Colon (tissue), 2 donors: ENCODE data around the gene BHLHE41.

Experiments used
- FAIRE-seq: peaks from 2 replicates; lab custom pipeline; 2012; peaks lifted over from hg19 to GRCh38; lab: Jason Lieb, UNC
- donor health status: control.
- donor health status: control.

Gene BHLHE41

DNA sequence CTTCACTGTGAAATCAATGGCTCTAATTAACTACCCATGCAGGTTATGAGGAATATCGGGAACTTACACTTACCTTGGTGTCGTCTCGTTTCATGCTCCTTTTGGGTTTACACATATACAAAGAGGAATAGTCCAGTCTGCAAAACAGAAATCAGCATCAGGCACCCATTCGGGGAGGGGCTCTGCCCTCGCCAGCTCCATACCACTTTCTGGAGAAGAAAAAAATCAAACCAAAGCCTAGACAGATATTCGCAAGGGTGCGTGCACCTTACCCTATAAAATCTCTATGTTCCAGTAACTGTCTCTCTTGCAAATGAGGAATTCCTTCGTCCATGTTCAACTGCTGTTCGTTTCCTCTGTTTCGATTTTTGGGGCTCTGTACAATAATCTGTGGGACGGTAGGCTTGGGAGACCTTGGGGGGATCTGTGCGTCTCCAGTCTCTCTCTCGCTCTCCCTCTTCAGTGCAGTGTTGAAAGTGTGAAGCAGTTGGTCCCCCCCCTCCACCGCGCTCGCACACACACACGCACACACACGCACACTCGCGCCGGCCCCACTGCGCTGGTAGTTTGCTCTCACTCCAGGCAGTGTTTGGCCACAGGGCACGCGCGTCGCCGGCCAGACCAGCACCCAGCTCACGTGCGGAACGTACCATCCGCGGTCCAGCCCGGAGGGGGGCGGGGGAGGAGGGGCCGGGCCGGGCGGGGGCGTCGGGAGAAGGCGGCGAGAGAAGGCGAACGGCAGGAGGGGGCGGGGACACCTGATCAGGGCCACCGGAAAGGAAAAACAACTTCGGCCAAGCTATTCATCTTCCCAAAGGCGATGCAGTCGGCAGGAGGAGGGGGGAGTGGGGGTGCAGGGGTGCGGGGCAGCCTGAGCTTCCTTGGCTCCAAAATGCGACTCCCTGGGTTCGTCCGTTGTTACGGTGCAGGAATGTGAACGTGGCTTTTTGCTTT is at the start of gene BHLHE41:
Gene BHLHE41 (minus strand): TSS at position 592 of the 954 bp plus-strand sequence. CDS start 258 bp downstream, at position 334.
- FAIRE-seq: no peak

DNA sequence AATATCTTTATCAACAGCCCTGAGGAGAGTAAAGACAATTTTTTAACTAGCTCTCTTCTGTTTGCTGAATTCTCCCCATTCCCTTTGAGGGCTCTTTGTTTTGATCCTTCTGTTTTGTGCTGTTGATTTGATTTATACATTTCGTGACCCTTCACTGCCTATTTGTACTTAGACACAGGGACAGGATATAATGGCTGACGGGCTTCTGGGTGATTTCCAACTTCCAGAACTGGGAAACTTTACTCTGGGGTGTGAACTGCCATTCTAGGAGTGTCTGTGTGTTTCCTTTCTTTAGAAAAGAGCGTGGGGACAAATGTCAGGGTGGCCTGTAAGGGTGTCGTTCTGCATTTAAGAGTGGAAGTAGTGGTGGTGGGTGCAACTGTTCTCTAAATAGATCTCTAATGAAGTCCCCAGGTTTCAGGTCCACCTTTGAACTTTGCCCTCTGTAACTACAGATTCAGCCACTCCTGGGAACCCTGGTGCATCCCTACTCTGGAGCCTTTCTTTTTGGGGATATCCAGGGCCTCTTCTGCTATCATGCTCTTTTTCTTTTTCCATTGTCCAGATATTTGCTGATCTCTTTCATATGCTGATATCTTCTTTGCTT is 48.2 kb upstream of the BHLHE41 start:
- no peak for FAIRE-seq

DNA sequence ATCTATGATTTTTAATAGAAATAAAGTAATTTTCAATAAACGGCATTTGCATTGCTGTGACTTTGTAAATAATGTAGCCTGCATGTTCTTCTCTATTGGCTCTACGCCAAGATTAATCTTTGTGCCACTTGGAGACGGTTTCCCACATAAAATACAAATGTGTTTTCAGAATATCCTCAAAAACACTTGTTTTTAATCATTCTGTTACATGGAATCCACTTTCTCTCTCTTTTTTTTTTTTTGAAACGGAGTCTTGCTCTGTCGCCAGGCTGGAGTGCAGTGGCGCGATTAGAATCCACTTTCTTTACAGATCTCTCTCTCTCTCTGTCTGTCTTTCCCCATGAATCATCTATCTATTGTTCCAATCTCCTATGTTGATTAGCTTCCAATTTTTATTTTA is 47.7 kb upstream of the BHLHE41 start:
- no peak for FAIRE-seq

DNA sequence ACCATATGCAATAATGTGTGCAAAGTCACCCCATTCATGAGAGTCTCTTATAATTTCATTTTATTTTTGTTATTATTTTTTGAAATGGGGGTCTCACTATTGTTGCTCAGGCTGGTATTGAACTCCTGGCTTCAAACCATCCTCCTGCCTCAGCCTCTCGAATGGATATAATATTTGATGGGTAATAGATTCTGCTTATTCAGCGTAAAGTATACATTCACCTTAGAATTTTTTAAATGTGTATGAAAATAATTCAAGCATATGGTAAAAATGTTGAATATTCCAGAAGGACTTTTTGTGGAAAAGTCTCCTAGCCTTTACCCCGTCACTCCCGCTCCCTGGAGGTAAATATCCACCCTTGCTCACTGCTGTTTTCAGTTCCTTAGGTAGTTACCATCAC is 47.2 kb upstream of the BHLHE41 start:
- FAIRE-seq: no peak

DNA sequence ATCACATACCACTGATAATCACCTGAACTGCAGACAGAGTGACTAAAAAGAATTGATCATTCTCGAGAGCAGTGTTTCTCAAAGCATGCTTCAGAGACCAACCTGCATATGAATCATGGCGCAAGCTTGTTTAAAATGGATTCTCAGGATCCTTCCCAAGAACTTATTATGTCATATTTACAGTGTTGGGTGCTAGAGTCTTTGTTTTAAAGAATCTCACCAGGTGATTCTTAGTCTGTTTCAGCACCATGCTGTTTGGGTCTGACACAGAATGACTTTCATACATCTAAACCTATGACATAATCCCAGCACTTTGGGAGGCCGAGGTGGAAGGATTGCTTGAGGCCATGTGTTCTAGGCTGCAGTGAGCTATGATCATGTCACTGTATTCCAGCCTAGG is 39.3 kb upstream of the BHLHE41 start:
- no peak for FAIRE-seq

GRCh38 chr12:26162905-26163304 is 38.1 kb upstream of the BHLHE41 start:
- FAIRE-seq: no peak

- FAIRE-seq: no peak
Measured at GRCh38 chr12:26162174-26162573, 37.3 kb upstream of the BHLHE41 start.

DNA sequence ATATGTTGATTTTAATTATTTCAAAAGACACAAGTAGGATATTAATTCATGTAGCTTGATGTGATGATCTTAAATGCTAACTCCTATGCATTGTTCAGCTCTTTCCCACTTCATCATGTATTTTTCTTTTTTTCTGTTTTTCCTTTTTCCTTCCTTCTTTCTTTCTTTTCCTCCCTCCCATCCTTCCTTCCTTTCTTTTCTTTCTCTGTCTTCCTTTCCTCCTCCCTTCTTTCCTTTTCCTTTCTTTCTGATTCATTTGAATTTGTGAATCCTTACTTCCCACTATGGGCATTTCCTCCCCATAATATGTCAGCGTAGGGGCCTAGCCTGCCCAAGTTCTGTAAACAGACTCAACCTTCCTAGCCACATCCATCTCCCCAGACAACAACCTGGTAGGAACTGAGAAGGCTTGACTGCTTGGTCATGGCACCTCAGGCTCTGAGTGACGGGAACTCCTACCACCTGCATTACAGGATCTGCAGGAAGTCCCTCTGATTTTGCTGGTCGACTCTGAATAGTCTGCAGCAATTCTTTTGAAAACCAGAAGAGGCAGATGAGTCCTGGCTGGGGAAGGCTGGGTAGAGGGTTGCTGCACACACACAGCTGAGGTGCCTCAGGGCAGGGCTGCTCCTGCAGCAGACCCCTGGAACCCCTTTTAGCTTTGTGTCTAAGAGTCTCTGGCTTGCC is 33.4 kb upstream of the BHLHE41 start:
- no peak for FAIRE-seq

DNA sequence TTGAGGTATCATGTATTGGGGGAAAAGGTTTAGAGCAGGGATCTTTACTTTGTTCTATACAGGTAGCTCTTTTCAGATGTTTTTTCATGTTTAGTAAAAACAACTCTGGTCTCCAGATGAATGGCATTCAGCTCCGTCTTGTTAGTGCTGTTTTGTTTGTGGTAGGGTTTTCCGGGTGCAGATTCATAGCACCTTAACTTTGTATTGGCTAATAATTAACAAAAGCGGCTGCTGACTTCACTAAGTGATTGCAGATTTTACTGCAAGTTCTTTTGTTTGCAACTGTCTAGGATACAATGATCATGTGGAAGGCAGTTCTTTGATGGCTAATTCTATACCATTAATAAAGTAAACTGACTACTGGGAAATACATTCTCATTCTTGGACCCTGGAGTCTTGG is 32.2 kb upstream of the BHLHE41 start:
- peak; percentile 10 for FAIRE-seq

- FAIRE-seq: no peak
Measured at GRCh38 chr12:26156201-26156871, 31.5 kb upstream of the BHLHE41 start.

- FAIRE-seq: no peak
Measured at GRCh38 chr12:26153421-26154154, 28.8 kb upstream of the BHLHE41 start.

DNA sequence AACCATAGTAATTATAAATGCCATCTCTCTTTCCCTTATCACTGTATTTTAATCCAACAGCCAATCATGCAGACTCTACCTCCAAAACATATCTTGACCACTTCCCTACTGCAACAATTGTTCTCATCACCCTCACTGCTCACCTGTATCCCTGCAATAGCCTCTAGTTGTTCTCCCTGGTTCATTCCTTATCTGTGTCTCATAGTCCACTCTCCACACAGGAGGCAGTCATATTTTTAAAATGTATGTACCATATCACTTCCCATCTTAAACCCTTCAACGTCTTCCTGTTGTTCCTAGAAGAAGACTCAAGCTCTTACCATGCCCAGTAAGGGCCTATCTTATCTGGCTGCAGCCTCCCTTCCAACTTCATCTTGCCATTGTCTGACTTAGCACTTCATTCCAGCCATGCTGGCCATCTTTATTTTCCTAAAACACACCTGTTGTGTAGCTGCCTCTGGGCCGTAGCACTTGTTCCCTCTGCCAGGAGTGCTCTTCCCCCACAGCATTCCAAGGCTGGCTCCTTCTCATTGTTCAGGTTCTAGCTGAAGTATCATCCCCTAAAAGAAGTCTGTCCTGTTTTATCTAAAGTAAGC is 27.8 kb upstream of the BHLHE41 start:
- FAIRE-seq: no peak

DNA sequence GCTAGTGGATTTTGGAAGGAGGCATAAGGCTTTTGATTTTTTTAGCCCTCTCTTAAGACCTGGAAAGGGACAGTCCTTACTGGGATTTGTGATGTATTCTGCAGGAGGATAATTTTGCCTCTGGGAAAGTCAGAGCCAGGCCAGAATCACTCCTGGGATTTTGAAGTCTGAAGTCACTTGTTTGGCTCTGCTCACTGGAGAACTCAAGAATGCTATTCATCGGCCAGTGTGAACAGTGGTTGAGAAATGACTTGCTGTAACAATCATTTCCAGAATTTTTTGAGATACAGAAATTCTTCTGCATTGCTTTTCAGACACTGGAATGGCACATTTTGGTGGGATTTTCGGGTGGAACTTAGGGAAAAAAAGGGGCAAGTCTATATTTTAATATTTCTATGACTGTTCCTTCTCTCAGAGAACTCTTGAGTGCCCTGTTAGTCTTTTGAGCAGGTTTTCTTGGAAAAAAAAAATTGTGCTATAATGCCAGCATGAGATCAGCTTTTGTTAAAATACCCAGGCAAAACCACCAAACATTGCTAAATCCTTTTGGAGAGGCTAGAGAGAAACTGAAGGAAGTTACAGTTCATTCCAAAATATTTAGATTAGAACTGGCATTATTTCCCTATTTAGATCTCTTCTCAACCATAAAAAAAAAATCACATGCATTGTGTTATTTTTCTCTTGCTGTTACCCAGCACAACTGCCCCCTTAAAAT is 26.1 kb upstream of the BHLHE41 start:
- no peak for FAIRE-seq

DNA sequence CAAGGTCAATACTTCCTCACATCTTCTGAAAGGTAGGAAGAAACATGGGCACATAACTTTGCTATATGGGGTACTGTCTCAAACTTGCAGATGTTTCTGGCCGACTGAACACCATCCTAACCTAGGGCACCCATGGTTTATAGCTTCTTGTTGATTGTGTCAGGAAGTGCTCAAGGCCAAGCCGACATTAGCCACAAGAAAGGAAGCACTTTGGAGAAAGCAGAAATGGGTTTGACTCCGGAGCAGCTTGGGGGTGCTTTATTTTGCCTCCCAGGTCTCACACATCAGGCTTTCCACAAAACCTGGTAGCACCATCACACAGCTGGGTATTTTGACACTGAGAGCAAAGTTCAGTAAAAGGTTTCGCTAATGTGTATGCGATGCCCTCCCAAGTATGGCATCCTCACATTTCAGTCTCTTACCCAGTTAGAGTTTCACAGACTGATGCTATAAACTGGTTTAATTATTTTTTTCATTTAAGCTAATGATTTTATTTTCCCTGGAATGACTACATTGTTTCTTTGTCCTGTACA is 25.2 kb upstream of the BHLHE41 start:
- no peak for FAIRE-seq

DNA sequence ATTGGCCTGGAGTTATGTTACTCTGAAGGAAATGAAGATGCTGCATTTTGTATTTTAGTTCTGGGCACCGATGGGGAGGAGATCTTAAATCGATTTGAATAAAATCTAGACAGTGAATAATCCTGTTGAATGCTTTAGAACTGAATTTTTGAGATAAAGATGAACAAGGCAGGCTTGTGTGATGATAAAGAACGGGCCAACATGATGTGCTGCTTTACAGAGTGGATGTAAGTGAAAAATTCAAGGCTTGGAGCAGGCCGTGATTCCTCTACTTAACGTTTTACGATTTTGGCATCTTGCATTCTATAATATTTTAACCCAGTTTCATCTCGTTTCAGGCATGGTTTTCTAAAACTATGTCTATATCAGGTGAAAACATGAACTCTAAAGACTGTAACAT is 23.5 kb upstream of the BHLHE41 start:
- FAIRE-seq: no peak

DNA sequence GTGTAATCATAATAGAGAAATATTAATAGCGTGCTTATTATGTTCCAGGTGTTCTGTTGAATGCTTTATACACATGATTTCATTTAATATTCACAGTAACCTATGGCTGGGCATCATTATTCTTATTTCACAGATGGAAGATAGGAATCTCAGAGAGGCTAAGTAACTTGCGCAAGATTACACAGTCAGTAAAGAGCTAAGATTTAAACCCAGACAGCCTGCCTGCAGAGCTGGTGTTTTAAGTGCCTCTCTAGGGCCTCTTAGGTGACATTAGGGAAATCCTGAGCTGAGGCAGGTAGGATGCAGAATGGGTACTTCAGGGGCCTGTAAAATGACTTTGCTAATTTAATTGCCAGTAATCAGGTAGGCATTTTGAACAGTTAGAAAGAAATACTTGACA is 18.5 kb upstream of the BHLHE41 start:
- FAIRE-seq: no peak

- FAIRE-seq: peak; percentile 86
Measured at GRCh38 chr12:26138860-26139259, 14.0 kb upstream of the BHLHE41 start.

DNA sequence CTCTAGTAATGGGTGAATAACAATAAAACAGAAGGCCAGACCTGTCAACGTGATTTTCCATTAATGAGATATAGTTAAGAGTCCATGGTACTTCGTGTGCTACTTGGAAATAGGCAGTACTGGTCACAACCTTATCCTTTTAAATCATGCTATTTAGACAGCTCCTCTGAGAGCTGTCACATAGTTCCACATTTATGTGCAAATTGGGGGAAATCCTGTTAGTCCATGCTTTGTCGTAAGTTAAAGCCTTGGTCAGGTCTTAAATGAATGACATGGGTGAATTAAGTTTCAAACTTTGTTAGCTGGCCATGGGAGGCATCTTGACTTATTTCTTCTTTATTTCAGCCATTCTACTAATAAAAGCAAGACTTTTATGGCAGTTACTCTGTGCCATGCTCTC is 11.9 kb upstream of the BHLHE41 start:
- no peak for FAIRE-seq

GRCh38 chr12:26135571-26135970 is 10.7 kb upstream of the BHLHE41 start:
- FAIRE-seq: no peak

DNA sequence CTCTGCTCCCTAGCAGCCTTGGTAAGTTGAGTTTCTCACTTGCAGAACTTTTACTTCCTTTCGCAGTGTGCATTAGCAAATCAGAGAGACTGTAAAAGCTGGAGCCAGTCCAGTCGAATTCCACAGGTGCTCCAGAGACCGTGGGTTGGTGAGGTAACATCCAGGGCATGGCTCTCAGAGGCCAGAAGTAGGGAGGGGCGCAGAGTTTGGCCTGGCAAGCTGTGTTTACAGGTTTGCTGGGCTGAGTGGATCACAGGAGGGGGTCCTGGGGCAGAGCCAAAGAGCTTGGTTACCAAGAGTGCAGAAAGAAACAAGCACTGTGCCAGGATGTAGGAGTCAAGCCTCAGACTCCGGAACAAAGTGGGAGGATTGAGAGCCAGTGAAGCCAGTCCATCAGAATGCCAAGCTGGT is 10.2 kb upstream of the BHLHE41 start:
- no peak for FAIRE-seq
